H1 (cell line): ENCODE measurements around the gene MBP.

ENCODE experiments used
- EGR1 ChIP-seq: IDR thresholded peaks from 2 replicates; pipeline ENCODE4 v1.6.1; 2011; ENCODE audit warnings: low read depth, low read length, borderline replicate concordance
- EZH2 ChIP-seq: fragments of 200-600 bp; sonication (generic); IDR thresholded peaks from 2 replicates; pipeline ENCODE4 v1.7.1; 2012; ENCODE audit warnings: low read depth, mild to moderate bottlenecking, moderate library complexity, low read length, inconsistent platforms; ENCODE audit not compliant: severe bottlenecking
- JUND ChIP-seq: IDR thresholded peaks from 2 replicates; pipeline ENCODE4 v1.6.1; 2011; ENCODE audit warnings: mild to moderate bottlenecking, improper control_type of control experiment, low read length
- KDM1A ChIP-seq: fragments of 200-600, 300-600 bp; sonication (generic); IDR thresholded peaks from 2 replicates; pipeline ENCODE4 v1.7.1; 2016; ENCODE audit warnings: mild to moderate bottlenecking, low read length, borderline replicate concordance
- POLR2A ChIP-seq, 2 experiments: IDR thresholded peaks; 1 replicate in 1 of 2; 2 replicates in 1 of 2; pipeline ENCODE4 v1.6.1; 2011; ENCODE audit warnings: low read depth in 2 of 2, low read length in 2 of 2, mild to moderate bottlenecking in 2 of 2; ENCODE audit errors: control extremely low read depth in 1 of 2
- RXRA ChIP-seq: IDR thresholded peaks from 2 replicates; pipeline ENCODE4 v1.6.1; 2011; ENCODE audit warnings: low read depth, mild to moderate bottlenecking, low read length, moderate library complexity; ENCODE audit not compliant: insufficient read depth
- SRF ChIP-seq: IDR thresholded peaks from 2 replicates; pipeline ENCODE4 v1.6.1; 2011; ENCODE audit warnings: mild to moderate bottlenecking, low read depth, low read length, moderate library complexity
- TF ChIP-seq, protein P1 (sequence below), 3 experiments: IDR thresholded peaks; 1 replicate in 2 of 3; 2 replicates in 1 of 3; pipeline versions ENCODE4 v1.5.1 to v1.6.1; 2011; ENCODE audit warnings: low read length in 3 of 3, mild to moderate bottlenecking in 3 of 3, inconsistent platforms in 2 of 3, low read depth in 1 of 3, moderate library complexity in 1 of 3; ENCODE audit not compliant: insufficient read depth in 1 of 3; ENCODE audit errors: control extremely low read depth in 1 of 3

DNA sequence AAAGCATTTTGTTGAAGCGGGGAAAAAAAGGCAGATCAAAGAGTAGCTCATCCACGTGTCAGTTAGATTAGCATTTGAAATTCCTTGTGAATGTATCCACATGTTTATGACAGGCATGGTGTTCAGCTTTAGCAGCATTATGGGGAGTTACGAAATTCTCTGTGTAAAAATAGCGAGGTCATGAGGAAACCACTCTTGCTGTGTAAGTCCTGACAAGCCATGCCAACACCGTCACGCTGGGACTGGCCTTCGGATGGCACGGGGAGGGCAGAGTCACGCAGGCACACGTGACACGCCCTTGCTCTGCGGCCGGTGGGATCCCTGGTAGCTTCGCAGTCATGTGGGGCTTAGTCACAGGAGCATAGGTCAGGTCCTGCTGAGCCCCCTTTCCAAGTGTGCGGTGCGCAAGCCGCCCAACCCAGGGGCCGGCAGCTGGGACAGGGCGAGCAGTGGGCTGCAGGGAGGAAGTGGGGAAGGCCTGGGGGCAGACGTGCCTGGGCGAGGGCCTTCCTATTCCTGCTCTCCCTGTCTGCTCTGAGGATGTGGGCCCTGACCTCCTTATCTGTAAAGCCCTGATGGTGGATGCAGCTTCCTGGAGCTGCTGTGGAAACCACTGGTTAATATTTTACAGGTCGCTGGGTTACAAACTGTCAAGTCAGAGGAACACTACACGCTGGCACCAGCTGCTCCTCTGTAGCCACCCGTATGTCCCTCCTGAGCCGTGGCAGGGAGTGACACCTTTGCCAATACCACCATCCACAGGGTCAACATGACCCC lies 18.0 kb downstream of the MBP start:
- TF ChIP-seq JUND (no peak), EGR1 (no peak), POLR2A (IDR thresholded peaks at IDR 0.05; ENCODE audit: control extremely low read depth in 1 of 2, low read depth in 2 of 2, low read length in 2 of 2) (no peak), KDM1A (no peak), SRF (no peak), EZH2 (no peak), RXRA (no peak)
- TF ChIP-seq, protein P1, sequence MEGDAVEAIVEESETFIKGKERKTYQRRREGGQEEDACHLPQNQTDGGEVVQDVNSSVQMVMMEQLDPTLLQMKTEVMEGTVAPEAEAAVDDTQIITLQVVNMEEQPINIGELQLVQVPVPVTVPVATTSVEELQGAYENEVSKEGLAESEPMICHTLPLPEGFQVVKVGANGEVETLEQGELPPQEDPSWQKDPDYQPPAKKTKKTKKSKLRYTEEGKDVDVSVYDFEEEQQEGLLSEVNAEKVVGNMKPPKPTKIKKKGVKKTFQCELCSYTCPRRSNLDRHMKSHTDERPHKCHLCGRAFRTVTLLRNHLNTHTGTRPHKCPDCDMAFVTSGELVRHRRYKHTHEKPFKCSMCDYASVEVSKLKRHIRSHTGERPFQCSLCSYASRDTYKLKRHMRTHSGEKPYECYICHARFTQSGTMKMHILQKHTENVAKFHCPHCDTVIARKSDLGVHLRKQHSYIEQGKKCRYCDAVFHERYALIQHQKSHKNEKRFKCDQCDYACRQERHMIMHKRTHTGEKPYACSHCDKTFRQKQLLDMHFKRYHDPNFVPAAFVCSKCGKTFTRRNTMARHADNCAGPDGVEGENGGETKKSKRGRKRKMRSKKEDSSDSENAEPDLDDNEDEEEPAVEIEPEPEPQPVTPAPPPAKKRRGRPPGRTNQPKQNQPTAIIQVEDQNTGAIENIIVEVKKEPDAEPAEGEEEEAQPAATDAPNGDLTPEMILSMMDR (IDR thresholded peaks at IDR 0.05; ENCODE audit: control extremely low read depth in 1 of 3, insufficient read depth in 1 of 3, low read depth in 1 of 3, low read length in 3 of 3), result no peak
